Skeletal muscle satellite cell (primary cell): Measurements from ENCODE around the gene SRSF3.
A peak's percentile ranks its signal among the peaks of the same experiment; 100 is the strongest.
"Not testable (repeated sequence)": the region's sequence is repeated elsewhere in the genome, so short reads cannot be mapped to it uniquely, and the experiment has no call there.

Experiments
- H3K27me3 ChIP-seq: 2 replicates; pipeline ENCODE4 v1.7.0; 2013; ENCODE audit warnings: low read length; ENCODE audit not compliant: control insufficient read depth, insufficient read depth
- H3K36me3 ChIP-seq: 2 replicates; pipeline ENCODE4 v1.7.0; 2013; ENCODE audit warnings: mild to moderate bottlenecking, control low read depth, low read length; ENCODE audit not compliant: insufficient read depth
- H3K4me1 ChIP-seq: 2 replicates; pipeline ENCODE4 v1.7.0; 2013; ENCODE audit warnings: low read length; ENCODE audit not compliant: control insufficient read depth, insufficient read depth
- H3K4me2 ChIP-seq: 2 replicates; pipeline ENCODE4 v1.7.0; 2013; ENCODE audit warnings: mild to moderate bottlenecking, low read length
- H3K4me3 ChIP-seq: 2 replicates; pipeline ENCODE4 v1.7.0; 2013; ENCODE audit warnings: low read length
- H3K9ac ChIP-seq: 2 replicates; pipeline ENCODE4 v1.7.0; 2013; ENCODE audit warnings: mild to moderate bottlenecking, low read depth, low read length, moderate library complexity
- H3K9me3 ChIP-seq: replicated peaks from 2 replicates; pipeline ENCODE4 v1.7.0; 2013; ENCODE audit warnings: mild to moderate bottlenecking, control low read depth, low read length

The SRSF3 gene

DNA sequence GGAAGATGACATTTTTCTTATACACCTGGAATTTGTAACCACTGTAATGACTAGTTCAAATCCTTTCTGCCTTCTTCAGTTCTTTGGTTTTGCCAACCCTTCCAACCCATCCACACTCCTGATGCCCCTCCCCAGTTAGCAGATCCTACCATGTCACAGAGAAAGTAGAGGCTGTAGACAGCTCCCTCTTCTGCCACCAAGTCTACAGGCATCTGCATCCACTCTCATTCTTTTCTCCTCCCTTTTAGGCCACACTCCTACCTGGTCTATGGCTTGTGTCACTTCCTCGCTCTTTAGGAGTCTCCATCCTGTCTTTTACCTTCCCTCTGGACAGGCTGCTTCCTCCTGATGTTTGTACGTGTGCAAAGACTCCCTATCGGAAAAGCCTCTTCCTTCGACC is 33.3 kb upstream of the SRSF3 start:
- no peak overlapping the region for H3K4me2 ChIP-seq
- no peaks in the 10 kb centered on the region for H3K36me3 ChIP-seq

DNA sequence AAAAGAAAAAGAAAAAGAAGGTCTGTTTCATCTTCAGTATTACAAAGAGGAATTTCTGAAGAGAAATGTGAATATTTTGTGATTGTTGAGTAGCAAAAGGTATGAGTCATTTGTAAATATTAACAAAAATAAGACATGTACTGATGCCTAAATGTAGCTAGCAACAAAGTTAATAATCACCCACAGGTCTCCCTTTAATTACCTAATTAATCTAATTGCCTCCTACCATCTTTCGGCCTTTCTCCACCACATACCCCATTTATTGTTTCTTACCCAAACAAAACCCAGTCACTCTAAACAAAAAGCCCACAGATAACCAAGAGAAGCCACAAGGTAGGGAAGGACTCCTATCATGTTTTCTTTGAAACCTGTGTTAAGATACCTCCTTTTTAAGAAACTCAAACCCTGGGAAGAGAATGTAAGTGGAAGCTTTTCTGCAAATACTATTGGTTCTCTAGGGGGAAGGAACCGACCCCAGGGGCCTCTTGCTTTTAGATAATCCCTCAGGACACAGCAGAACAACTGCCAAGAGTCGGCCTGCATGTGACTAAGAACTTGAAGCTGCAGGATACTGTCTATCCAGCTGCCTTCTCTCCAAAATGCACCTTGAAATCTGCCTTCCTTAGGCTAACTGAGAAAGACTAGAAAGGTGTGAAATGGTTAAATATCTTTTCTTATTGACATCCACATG is 30.8 kb upstream of the SRSF3 start:
- Histone ChIP-seq H3K9ac (no peak overlapping the region), H3K9me3 (no peaks in the 10 kb centered on the region), H3K27me3 (peaks cover 10% of the 10 kb centered on the region), H3K4me3 (no peak overlapping the region), H3K4me1 (no peaks in the 10 kb centered on the region), H3K36me3 (no peaks in the 10 kb centered on the region), H3K4me2 (no peak overlapping the region)

More for the DNA sequence above, 33.3 kb upstream of the SRSF3 start:
- Histone ChIP-seq H3K27me3 (peaks cover 10% of the 10 kb centered on the region), H3K4me3 (no peak overlapping the region), H3K4me1 (no peaks in the 10 kb centered on the region), H3K9me3 (no peaks in the 10 kb centered on the region), H3K9ac (no peak overlapping the region)

DNA sequence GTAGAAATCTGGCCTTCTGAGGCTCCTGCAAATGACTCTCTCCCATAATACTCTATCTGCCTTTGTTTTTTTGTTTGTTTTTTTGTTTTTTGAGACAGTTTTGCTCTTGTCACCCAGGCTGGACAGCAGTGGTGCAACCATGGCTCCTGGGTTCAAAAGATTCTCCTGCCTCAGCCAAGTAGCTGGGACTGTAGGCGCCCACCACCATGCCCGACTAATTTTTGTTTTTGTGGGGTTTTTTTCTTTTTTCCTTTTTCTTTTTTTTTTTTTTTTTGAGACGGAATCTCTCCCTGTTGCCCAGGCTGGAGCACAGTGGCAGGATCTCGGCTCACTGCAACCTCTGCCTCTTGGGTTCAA is 30.3 kb upstream of the SRSF3 start:
- Histone ChIP-seq H3K9ac (no peak overlapping the region), H3K4me2 (no peak overlapping the region), H3K4me1 (no peaks in the 10 kb centered on the region), H3K4me3 (no peak overlapping the region), H3K9me3 (no peaks in the 10 kb centered on the region), H3K27me3 (peaks cover 10% of the 10 kb centered on the region), H3K36me3 (no peaks in the 10 kb centered on the region)

DNA sequence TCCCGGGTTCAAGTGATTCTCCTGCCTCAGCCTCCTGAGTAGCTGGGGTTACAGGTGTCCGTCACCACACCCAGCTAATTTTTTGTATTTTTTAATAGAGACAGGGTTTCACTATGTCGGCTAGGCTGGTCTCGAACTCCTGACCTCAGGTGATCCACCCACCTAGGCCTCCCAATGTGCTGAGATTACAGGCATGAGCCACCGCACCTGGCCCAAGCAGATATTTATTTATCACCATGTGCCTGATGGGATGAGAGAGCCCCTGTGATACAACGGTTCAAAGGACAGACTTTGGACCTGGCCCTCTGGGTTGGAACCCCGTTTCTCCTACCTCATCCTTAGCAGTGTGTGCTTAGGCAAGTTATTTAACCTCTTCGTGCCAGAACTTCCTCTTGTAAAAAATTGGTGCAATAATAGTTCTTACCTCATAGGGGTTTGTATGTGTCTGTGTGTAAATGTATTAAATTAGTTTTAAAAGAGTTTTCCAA is 27.7 kb upstream of the SRSF3 start:
- Histone ChIP-seq H3K9me3 (no peaks in the 10 kb centered on the region), H3K36me3 (no peaks in the 10 kb centered on the region), H3K4me1 (no peaks in the 10 kb centered on the region), H3K9ac (no peak overlapping the region), H3K4me3 (no peak overlapping the region), H3K4me2 (no peak overlapping the region), H3K27me3 (peaks cover 3% of the 10 kb centered on the region)

DNA sequence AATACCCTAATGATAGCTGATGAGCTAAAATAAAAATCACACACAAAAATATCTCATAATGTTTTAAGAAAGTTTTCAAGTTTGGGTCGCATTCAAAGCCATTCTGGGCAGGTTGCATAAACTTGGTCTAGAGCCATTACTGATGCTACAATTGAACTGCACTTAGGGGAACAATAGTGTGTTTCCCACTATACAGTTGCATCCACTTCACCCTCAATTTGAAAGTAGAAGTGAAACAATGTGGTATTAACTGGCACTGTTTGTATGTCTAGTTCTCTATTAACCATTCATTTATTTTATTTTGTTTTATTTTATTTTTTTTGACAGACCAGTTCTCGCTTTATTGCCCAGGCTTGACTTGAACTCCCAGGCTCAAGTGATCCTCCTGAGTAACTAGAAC is 23.9 kb upstream of the SRSF3 start:
- Histone ChIP-seq H3K4me2 (no peak overlapping the region), H3K9me3 (no peaks in the 10 kb centered on the region), H3K9ac (no peak overlapping the region), H3K4me1 (no peaks in the 10 kb centered on the region), H3K36me3 (no peaks in the 10 kb centered on the region), H3K4me3 (no peak overlapping the region), H3K27me3 (no peaks in the 10 kb centered on the region)

DNA sequence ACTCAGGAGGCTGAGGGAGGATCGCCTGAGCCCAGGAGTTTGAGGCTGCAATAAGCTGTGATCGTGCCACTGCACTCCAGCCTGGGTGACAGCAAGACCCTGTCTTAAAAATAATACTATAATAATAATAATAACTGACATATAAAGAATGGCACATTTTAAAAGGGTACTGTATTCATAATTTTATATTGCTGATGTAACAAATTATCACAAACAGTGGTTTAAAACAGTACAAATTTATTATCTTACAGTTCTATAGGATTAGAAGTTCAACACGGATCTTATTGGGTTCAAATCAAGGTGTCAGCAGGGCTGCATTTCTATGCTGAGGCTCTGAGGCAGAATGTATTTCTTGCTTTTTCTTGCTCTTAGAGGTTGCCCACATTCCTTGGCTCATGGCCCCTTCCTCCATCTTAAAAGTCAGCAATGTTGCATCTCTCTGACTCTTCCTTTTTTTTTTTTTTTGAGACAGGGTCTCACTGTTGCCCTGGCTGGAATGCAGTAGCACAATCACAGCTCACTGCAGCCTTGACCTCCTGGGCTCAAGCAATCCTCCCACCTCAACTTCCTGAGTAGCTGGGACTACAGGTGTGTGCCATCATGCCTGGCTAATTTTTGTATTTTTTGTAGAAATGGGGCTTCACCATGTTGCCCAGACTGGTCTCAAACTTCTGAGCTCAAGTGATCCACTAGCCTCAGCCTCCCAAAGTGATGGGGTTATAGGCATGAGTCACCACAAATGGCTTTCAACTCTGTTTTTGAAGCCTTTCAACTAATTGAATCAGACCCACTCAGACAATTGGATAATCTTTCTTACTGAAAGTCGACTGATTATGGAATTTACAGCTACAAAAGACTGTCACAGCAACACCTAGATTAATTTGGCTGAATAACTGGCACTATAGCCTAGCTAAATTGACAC is 22.8 kb upstream of the SRSF3 start:
- no peaks in the 10 kb centered on the region for H3K27me3 ChIP-seq
- H3K36me3 ChIP-seq: no peaks in the 10 kb centered on the region
- no peaks in the 10 kb centered on the region for H3K9me3 ChIP-seq
- no peak overlapping the region for H3K4me3 ChIP-seq
- no peaks in the 10 kb centered on the region for H3K4me1 ChIP-seq
- no peak overlapping the region for H3K4me2 ChIP-seq
- no peak overlapping the region for H3K9ac ChIP-seq

DNA sequence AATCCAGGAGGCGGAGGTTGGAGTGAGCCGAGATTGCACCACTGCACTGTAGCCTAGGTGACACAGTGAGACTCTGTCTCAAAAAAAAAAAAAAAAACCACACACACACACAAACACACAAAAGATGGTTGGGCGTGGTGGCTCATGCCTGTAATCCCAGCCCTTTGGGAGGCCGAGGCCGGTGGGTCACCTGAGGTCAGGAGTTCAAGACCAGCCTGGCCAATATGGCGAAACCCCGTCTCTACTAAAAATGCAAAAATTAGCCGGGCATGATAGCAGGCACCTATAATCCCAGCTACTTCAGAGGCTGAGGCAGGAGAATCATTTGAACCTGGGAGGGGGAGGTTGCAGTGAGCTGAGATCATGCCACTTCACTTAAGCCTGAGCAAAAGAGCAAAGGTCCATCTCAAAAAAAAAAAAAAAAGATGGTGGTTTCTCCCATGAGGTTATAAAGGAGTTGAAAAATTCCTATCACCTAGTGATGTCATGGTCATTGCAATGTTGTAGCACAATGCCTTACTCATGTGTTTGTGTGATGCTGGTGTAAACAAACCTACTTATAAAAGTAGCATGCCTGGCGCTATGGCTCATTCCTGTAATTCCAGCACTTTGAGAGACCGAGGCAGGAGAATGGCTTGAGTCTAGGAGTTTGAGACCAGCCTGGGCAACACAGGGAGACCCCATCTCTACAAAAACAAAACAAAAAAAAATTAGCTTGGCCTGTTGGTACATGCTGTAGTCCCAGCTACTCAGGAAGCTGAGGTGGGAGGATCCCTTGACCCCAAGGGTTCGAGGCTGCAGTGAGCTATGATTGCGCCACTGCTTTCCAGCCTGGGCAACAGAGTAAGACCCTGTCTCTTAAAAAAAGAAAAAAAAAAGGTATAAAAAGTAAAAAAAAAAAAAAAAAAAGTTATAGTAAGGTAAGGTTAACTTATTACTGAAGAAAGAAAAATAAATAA is 21.5 kb upstream of the SRSF3 start:
- H3K4me3 ChIP-seq, H3K4me2 ChIP-seq, H3K27me3 ChIP-seq, H3K9ac ChIP-seq, H3K9me3 ChIP-seq, H3K36me3 ChIP-seq: not testable (repeated sequence)
- peaks cover 11% of the 10 kb centered on the region for H3K4me1 ChIP-seq

DNA sequence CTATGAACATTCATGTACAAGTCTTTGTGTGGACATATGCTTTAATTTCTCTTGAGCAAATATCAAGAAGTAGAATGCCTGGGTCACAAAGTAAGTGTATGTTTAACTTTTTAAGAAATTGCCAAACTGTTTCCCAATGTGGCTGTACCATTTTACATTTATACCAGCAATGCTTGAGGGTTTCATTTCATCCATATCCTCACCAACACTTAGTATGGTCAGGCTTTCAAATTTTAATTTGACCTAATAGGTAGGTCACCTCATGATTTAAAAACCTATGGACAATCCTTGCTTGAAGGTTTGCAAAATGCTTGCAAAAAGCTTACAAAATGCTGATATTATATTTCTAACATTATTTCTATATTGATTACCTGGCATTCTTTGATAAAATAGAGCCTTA is 19.5 kb upstream of the SRSF3 start:
- no peaks in the 10 kb centered on the region for H3K27me3 ChIP-seq
- no peak overlapping the region for H3K4me3 ChIP-seq
- no peak overlapping the region for H3K9ac ChIP-seq
- no peaks in the 10 kb centered on the region for H3K36me3 ChIP-seq
- no peak overlapping the region for H3K4me2 ChIP-seq
- peaks cover 31% of the 10 kb centered on the region for H3K4me1 ChIP-seq
- no peaks in the 10 kb centered on the region for H3K9me3 ChIP-seq

DNA sequence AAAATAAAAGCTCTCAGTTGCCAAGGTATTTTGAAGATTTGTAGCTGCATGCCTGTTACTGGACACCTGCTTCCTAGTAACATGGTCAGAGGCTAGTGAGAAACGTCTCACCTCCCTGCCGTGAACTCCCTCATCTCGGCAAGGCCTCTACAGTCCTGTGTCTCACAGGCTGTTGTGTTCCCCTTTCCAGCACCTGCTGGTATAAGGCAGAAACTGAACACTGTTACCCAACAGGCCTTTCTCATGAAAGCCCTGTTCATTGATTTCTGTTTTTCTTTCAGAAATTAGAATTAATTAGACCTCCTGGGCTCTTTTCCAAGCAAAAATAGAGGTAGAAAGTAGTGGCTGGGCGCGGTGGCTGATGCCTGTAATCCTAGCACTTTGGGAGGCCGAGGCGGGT is 17.6 kb upstream of the SRSF3 start:
- no peaks in the 10 kb centered on the region for H3K9me3 ChIP-seq
- peak overlapping the region; percentile 25 for H3K9ac ChIP-seq
- no peaks in the 10 kb centered on the region for H3K27me3 ChIP-seq
- H3K4me3 ChIP-seq: no peak overlapping the region
- H3K36me3 ChIP-seq: no peaks in the 10 kb centered on the region
- H3K4me1 ChIP-seq: peaks cover 36% of the 10 kb centered on the region
- H3K4me2 ChIP-seq: no peak overlapping the region

DNA sequence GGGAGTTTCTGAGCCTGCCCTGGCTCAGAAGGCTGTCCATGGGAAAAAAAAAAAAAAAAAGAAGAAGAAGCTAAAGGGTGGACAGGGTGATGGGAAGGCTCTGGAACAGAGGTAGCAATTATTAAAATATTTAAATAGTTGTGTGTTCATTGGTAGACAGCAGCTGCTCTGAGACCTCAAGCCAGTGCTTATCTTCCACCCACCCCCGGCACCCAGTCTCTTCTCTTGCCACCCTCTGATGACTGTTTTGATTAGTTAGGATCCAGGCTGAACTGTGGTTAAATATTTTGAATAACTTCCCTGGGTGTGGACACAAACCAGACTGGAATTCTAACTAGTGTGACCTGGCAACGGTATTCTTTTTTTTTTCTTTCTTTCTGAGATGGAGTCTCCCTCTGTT is 16.9 kb upstream of the SRSF3 start:
- no peaks in the 10 kb centered on the region for H3K27me3 ChIP-seq
- peak overlapping the region; percentile 33 for H3K4me2 ChIP-seq
- H3K36me3 ChIP-seq: no peaks in the 10 kb centered on the region
- H3K9ac ChIP-seq: peak overlapping the region; percentile 25
- H3K4me1 ChIP-seq: peaks cover 40% of the 10 kb centered on the region
- H3K4me3 ChIP-seq: no peak overlapping the region
- H3K9me3 ChIP-seq: no peaks in the 10 kb centered on the region

DNA sequence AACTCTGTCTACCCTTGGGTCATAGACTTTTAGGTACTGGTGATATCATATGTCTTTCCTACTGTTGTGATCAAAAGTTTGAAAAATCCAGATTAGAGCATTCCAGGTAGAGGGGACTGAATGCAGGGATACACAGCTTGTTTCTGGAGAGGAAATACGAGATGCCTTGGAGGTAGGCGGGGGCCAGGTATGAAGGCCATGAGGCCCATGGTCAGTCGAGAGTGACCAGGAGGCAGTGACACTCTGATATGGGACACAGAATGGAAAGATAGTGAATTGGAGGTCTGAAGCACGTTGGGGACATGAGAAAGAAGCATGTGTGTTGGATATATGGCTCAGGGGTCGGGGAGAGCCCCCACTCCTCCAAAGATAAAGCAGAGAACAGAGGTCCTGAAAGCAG is 16.1 kb upstream of the SRSF3 start:
- Histone ChIP-seq H3K4me3 (no peak overlapping the region), H3K4me2 (peak overlapping the region; percentile 6), H3K36me3 (no peaks in the 10 kb centered on the region), H3K27me3 (no peaks in the 10 kb centered on the region), H3K9me3 (no peaks in the 10 kb centered on the region), H3K4me1 (peaks cover 40% of the 10 kb centered on the region), H3K9ac (no peak overlapping the region)
